HG02610 (cell line): ENCODE data around the gene AGFG1.

Experiments
- ATAC-seq: cut with Tn5 transposase; IDR thresholded peaks from one replicate; pipeline ENCODE4 v1.9.1; 2021; ENCODE audit warnings: mild to moderate bottlenecking, moderate library complexity; ENCODE audit not compliant: unreplicated experiment

The AGFG1 gene, protein sequence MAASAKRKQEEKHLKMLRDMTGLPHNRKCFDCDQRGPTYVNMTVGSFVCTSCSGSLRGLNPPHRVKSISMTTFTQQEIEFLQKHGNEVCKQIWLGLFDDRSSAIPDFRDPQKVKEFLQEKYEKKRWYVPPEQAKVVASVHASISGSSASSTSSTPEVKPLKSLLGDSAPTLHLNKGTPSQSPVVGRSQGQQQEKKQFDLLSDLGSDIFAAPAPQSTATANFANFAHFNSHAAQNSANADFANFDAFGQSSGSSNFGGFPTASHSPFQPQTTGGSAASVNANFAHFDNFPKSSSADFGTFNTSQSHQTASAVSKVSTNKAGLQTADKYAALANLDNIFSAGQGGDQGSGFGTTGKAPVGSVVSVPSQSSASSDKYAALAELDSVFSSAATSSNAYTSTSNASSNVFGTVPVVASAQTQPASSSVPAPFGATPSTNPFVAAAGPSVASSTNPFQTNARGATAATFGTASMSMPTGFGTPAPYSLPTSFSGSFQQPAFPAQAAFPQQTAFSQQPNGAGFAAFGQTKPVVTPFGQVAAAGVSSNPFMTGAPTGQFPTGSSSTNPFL

DNA sequence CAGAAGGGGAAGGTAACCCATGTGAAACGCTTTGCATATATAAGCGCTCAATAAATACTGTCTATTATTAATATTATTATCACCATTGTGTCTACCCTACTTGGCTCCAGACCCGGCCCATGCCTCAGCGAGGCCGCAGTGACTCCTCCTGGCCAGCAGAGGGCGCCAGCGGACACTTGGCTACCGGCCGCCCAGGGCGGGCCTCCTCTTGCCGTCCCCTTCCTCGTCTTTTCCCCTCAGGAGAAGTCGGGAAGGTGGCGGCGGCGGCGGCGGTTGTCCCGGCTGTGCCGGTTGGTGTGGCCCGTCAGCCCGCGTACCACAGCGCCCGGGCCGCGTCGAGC is at the start of gene AGFG1:
TSS of gene AGFG1 (plus strand) at position 233 of the 341 bp plus-strand sequence. CDS start 266 bp downstream, outside the sequence.
- ATAC-seq = peak; percentile 85

DNA sequence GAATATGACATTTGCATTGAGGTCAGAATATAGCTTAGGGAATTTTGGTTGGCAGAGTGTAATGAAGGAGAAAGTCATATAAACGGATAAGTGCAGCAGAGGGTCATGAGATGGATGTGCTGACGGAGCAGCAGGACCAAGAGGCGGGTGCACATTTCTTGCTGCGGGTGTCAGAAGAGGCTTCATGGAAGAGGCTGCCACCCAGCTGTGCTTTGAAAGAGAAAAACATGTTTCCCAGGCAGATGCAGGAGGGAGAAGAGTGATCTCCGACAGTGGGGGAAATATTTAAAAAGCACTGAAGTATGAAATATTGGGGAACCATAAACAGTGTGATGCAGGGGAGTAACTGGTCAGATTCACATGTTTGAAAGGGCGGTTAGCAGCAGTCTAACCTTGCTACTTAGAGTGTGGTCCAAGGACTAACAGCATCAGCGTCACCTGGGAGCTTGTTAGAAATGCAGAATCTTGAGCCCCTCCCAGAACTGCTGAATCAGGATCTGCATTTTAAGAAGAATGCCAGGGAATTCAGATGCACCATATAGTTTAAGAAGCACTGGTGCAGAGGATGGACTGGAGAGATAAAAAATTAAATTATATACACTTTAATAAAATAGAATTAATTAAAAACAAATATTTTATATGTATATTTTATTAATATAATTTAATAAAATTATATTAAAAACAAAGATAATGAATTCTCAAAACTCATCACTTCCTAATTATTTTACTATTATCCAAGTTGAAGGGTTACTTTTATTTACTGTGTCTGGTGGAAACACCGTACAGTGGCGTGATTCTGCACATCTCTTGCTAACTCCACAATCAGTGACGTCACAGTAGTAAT is 48.1 kb upstream of the AGFG1 start:
- ATAC-seq = no peak

DNA sequence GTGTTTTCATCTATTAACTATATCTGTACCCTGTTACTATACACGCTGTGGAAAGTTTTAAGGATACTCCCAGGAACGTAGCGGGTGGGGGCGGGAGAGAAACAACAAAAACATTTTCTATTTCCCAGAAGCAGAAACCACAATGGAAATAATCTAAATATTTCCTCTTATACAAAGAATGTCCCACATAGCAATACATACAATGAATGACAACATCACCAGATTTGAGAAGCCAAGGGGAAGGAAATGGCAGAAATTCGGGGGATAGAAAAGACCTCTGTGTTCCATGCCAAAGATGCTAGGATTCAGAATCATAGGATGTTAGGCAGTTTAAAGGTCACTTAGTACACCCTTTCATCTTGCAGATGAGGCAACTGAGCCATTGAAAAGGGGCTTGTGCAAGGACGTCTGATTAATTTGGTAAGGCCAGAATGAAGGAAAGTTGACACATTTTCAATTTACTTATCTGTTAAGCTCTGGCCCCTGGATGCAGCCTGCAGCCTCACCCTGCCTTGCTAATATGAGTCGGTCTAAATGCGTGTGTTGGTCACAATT is 43.1 kb upstream of the AGFG1 start:
- no peak for ATAC-seq

DNA sequence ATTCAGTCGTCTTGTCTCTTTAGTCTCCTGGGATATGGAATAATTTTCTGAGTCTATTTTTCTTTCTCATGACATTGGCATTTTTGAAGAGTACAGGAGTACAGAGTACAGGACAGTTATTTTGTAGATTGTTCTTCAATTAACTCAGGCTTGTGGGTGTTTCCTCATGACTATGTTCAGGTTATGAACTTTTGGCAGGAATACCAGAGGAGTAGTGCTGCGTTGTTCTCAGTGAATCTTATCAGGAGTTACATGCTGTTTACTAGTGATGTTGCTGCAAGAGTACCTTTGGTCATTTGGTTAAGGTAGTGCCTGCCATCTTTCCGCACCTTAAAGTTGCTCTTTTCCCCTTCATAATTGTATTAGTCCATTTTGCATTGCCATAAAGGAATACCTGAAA is 41.3 kb upstream of the AGFG1 start:
- ATAC-seq = no peak

DNA sequence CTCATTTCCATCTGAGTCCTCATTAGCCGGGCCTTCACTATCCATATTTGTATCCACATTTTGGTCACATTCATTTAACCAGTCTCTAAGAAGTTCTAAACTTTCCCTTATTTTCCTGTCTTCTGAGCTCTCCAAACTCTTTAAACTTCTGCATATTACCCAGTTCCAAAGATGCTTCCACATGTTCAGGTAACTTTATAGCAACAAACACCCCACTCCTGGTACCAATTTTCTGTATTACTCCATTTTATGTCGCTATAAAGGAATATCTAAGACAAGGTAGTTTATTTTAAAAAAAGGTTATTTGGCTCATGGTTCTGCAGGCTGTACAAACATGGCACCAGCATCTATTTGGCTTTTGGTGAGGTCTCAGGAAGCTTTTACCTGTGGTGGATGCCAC is 38.8 kb upstream of the AGFG1 start:
- ATAC-seq = no peak

DNA sequence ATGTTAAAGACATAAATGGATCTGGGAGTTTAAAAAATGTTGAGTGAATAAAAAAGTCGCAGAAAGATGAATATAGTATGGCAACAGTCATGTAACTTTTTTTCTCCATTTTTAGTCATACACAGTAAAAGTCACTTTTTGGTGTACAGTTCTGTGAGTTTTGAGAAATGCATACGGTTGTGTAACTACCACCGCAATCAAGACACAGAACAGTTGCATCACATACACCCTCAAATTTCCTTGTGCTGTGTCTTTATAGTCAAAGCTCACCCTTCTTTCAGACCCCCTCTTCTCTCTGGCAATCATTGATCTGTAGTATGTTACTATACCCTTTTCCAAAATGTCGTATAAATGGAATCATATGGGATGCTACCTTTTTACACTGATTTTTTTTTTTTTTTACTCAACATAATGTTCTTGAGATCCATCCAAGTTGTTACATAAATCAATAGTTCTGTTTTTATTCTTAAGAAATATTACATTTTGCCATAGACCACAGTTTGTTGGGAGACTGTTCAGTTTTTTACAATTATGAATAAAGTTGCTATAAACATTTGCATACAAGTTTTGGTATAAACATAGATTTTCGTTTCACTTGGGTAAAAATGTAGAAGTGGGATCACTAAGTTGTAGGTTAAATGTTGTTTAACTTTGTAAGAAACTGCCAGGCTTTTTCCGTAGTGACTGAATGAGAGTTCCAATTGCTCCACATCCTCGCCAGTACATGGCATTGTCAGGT is 35.4 kb upstream of the AGFG1 start:
- ATAC-seq = no peak

DNA sequence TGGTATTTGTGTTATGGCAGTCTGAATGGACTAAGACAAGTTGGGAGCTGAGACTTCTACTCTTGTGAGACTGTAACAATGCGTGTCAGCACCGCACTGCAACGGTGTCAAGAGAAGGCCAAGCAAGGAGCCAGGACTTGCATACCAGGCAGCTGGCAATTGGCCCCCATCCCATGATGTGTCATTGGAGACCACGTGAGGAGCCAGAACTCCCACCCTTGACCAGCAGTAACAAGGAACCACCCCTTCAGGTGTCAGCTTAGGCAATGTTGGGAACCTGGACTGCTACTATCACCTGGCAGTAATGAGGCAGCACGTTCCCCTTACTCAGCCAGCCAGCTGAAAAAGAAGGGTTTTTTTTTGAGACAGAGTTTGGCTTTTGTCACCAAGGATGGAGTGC is 32.7 kb upstream of the AGFG1 start:
- ATAC-seq = no peak

DNA sequence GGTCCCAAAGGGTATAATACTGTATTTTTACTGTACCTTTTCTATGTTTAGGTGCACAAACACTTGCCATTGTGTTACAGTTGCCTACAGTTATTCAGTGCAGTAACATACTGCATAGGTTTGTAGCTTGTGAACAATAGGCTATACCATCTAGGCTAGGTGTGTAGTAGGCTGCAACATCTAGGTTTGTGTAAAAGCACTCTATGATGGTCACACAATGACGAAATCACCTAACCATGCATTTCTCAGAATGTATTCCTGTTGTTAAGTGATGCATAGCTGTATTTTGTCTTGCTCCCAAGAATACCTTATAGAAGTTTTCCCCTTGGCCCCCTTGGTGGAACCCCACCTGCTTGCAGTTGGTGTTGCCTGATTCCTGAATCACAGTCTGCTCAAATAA is 29.3 kb upstream of the AGFG1 start:
- no peak for ATAC-seq

DNA sequence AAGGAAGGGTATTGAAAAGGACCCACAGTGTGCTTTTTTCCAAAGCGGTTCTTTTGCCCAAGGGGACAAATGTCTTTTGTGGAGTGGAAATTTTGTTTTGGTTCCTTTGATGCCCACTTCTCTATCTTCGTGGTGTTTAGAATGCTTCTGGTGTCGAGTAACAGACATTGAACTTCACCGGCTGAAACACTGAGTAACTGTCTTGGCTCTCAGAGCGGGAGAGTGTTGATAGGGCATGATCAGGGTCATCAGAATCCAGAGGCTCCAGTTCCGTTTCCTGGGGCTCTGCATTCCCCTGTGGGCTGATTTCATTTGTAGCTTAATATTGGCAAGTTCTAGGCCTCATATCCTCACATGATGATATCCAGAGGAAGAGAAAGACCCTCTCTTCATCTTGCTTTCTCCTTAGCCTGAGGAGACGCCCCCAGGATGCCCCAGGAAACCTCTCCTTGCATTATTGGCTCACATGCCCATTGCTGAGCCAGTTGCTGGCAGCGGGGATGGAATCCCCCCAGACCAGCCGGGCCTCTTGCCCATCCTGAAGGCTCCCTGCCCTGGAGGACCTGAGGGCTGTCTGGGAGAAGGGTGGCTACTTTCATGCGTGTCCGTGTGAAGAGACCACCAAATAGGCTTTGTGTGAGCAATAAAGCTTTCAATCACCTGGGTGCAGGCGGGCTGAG is 27.9 kb upstream of the AGFG1 start:
- no peak for ATAC-seq

DNA sequence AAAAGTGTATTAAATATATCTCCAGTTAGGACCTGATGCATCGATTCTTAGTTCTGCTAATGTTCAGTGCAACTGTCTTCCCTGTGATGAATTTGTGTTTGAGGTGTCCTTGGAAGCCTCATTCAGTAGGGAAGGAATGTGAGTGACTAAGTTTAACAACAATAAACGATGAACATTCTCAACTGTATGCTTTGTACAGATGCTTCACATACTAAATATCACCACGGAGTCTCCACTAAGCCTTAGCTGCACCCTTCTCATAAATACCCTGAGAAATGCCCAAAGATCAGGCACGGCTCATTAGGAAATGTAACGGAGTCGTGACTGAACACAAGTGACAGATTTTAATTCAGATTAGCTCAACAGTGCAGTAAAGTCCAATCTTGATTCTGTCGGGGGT is 24.4 kb upstream of the AGFG1 start:
- no peak for ATAC-seq

DNA sequence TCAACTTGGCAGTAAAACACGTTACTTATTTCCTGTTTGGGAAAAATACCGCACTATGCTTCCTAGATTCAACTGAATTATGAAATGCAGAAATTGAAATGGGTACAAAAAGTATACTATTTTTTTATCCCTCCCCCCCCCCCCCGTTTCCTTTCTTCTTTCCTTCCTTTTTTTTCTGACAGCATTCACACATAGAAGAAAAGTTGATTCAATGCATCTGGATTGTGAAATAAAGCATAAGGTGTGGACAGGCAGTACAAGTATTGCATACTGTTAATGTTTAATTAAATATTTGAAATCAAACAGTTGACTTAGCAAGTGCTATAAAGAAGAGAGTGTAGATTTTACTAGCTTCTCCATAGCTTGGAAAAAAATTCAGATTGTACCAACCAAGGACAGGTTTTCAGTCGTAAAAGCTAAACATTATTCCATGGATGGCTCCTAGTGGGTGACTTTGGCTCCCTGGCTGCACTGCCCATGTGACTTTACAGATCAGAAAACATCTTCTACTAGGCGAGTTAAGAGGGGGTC is 21.6 kb upstream of the AGFG1 start:
- ATAC-seq = no peak

DNA sequence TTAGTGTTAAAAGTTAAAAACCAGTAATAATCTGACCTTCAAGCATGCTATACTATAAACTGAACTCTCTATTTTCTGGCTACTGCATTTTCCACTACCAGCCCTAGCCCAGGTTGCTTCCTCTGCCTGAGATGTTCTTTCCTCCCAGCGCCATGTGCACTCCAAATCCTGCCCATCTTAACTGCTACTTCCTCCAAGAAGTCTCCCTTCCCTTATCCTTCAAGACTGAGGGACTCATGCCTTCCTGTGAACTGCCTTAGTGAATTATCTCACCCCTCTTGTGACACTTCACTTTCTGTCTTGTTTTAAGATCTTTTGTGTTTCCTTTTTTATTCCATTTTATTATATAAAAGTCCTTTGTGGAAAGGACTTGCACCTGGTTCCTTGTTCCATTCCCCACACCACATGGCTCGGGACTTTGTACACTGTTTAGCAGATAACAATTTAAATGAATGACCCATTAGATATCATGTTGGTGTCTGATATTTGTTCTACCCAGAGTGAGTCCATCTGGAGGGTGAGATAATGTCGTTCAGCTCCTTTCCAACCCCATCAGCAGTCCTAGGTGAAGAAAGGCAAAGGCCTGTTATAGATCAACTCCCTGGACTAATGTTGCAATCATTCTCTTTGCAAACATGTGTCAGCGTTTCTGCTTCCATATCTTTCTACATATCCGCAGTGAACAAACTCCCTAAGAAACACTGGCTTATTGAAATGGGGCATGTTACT is 20.9 kb upstream of the AGFG1 start:
- no peak for ATAC-seq

DNA sequence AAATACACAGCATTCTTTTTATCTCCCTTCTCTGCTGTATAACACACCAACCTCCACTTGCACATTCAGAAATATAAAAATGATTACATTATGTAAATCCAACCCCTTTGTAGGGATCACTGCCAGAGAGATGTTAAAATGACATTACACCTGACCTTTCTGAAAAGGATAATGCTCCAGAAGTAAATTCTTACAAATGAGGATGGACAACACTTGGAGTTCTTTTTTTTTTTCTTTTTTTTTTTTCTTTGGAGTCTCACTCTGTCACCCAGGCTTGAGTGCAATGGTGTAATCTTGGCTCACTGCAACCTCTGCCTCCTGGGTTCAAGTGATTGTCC is 20.3 kb upstream of the AGFG1 start:
- no peak for ATAC-seq

DNA sequence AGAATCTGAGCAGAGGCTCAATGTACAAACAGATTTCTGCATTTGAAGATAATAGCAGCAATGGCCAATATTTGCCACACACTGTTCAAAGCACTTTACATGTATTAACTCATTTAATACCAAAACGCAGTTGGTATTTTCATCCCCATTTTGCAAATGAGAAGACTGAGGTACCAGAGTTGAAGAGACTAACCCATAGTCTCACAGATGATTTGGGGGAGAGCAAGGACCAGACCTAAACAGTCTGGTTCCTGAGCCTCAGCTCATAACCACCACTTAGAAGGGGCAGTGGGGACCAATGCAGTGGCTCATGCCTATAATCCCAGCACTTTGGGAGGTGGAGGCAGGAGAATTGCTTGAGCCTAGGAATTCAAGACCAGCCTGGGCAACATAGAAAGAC is 18.1 kb upstream of the AGFG1 start:
- ATAC-seq = no peak

DNA sequence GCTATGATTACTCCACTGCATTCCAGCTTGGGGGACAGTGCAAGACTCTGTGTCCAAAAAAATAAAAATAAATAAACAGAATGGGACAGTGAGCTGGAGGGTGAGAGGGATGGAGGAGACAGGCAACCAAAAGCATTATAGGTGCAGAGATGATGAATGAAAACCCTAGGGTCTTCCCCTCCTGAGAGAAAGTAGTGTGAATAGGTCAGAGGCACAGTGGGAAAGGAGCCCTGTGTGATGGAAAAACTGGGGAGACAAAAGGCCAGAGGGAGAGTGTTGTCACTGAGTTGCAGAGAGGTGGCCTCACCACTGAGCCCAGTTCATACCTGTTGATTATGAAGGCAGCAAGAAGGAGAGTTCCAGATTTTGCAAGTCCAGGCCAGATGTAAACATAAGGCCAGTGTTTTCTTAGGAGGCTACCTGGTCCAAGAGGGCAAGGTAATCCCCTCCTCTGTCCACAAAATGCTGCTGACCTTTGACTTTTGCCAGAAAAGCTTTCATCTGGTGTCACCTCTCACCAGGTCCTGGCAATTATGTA is 17.6 kb upstream of the AGFG1 start:
- no peak for ATAC-seq

DNA sequence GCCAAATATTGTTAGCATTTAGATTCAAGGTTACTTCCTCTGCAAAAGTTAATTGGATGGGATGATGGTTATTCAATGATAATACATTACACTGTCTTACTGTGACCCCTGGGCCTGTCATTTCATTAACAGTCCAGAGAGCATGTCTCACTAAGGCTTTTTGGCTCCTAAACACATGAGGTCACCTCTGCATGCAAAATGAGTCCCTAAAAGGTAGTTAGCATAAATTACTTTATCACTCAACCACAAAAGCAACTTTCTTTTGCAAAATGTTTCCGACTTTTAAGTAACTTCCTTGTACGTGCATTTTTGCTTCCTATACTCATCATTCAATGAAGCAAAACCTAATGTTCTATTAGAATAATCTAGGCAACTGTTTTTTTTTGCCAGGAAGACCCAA is 16.8 kb upstream of the AGFG1 start:
- ATAC-seq = peak; percentile 24

DNA sequence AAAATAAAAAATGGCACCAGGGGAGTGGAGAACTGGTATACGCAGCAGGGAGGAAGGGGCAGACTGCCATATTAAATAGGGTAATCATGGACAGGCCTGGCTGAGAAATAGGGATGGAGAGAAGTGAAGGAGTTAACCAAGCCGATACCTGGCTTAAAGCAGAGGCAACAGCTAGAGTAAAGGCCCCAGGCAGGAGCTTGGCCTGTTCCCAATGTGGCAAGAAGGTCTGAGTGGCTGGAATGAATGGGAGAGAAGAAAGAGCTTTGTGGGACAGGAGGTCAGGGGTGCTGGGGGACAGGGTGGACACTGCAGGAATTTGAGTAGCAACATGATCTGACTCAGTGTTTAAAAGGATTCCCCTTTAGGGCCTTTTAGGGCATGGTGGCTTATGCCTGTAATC is 15.9 kb upstream of the AGFG1 start:
- no peak for ATAC-seq

DNA sequence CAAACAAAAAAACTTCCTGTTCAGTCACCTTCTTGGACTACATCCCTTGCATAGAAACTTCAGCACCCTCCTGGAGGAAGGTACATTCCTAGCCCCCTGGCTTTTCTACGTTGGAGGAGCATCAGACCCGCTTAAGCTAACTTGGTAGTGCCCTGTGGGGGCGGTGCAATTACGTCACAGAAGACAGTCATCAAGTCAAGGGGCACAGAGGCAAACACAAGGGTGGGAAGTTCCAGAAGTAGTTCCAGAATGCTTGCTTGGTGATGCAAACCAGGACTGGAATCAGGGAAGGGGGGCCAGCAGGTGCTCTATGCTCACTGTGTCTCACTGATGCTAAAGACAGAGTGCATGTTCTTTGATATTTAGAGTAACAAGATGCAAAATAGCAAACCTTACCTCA is 15.2 kb upstream of the AGFG1 start:
- ATAC-seq = no peak

DNA sequence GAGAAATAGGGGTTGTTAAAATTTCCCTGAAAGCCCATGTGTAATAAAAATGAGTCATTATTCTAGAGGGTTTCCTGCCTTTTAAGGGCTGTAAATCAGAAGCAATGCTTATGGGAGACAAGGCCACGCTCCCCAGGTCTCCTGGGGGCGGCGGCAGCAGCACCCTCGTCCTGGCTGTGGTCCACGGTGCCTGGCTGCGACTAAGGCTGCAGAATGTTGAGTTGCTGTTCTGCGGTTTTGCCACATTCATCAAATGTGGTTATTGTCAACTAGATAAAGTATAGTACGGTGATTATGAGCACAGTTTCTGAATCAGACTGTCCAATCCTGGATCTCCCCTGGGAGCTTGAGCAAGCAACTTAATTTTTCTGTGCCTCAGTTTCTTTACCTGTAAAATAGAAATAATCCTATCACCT is 11.9 kb upstream of the AGFG1 start:
- peak; percentile 40 for ATAC-seq
